GM21447 (cell line): ENCODE data around the gene KRTAP10-5.
"Not testable (repeated sequence)": the region's sequence is repeated elsewhere in the genome, so short reads cannot be mapped to it uniquely, and the experiment has no call there.

Experiments
- ATAC-seq: cut with Tn5 transposase; IDR thresholded peaks from one replicate; pipeline ENCODE4 v1.9.1; 2021; ENCODE audit not compliant: unreplicated experiment

KRTAP10-5 gene

GRCh38 chr21:44572959-44573583 lies 7.3 kb downstream of the KRTAP10-5 start:
- no peak for ATAC-seq

- ATAC-seq, result no peak
Observed at GRCh38 chr21:44571844-44572782, 8.3 kb downstream of the KRTAP10-5 start.

- no peak for ATAC-seq
Observed at GRCh38 chr21:44571296-44571695, 9.1 kb downstream of the KRTAP10-5 start.

GRCh38 chr21:44569861-44570517 lies 10.4 kb downstream of the KRTAP10-5 start:
- no peak for ATAC-seq

- no peak for ATAC-seq
Observed at GRCh38 chr21:44568667-44569556, 11.5 kb downstream of the KRTAP10-5 start.

- no peak for ATAC-seq
Observed at GRCh38 chr21:44568261-44568660, 12.1 kb downstream of the KRTAP10-5 start.

GRCh38 chr21:44567481-44568171 lies 12.8 kb downstream of the KRTAP10-5 start:
- no peak for ATAC-seq

- ATAC-seq, result no peak
Observed at GRCh38 chr21:44566403-44566802, 14.0 kb downstream of the KRTAP10-5 start.

GRCh38 chr21:44564886-44565598 lies 15.4 kb downstream of the KRTAP10-5 start:
- no peak for ATAC-seq

- ATAC-seq, result no peak
Observed at GRCh38 chr21:44564099-44564498, 16.3 kb downstream of the KRTAP10-5 start.

- no peak for ATAC-seq
Observed at GRCh38 chr21:44558695-44559094, 21.7 kb downstream of the KRTAP10-5 start, which contains the start of gene KRTAP10-3. Gene KRTAP10-3 (minus strand): TSS chr21:44558795. CDS start chr21:44558715, 80 bp downstream.

GRCh38 chr21:44558329-44558675 lies 22.1 kb downstream of the KRTAP10-5 start:
- not testable (repeated sequence) for ATAC-seq

- ATAC-seq, result no peak
Observed at GRCh38 chr21:44557491-44558328, 22.7 kb downstream of the KRTAP10-5 start.

- ATAC-seq, result no peak
Observed at GRCh38 chr21:44556879-44557278, 23.5 kb downstream of the KRTAP10-5 start.

- ATAC-seq, result no peak
Observed at GRCh38 chr21:44555200-44555875, 25.1 kb downstream of the KRTAP10-5 start.

- no peak for ATAC-seq
Observed at GRCh38 chr21:44552681-44553080, 27.7 kb downstream of the KRTAP10-5 start.

- ATAC-seq, result no peak
Observed at GRCh38 chr21:44552136-44552535, 28.3 kb downstream of the KRTAP10-5 start.
